ENCODE results near the gene RASSF8. TPM values are rescaled to one million over a fixed set of nuclear protein-coding genes. Genes with fewer than 3 reads are reported as not detected.

RASSF8 gene
- total and polyA plus RNA-seq, 2 of the 8 experiments (the other 6 are each of a cell fraction or from before 2014, with no cell fraction given) = 6.4 to 46.7 TPM

GRCh38 chr12:26017484-26018211 lies 59.2 kb downstream of the RASSF8 start (continued):
- peak; percentile 82 to 87 for TF ChIP-seq RAD21 (IDR thresholded peaks at IDR 0.05 in 1 of 2, conservative IDR thresholded peaks at IDR 0.05 in 1 of 2; ENCODE audit: low read depth in 2 of 2, low read length in 2 of 2)
- no peak for TF ChIP-seq CBX5 (IDR thresholded peaks at IDR 0.05; ENCODE audit: low read depth, low read length)
- no peak for TF ChIP-seq NRF1 (IDR thresholded peaks at IDR 0.05; ENCODE audit: low read depth, low read length)
- no peak for TF ChIP-seq CEBPB (IDR thresholded peaks at IDR 0.05; ENCODE audit: low read depth, low read length)
